NCI-H460 (cell line): ENCODE results near the gene TOX2. TPM values are rescaled to one million over a fixed set of nuclear protein-coding genes. Genes with fewer than 3 reads are reported as not detected.

Source experiments
- DNase-seq: peaks from one replicate; pipeline ENCODE4 v3.0.0-alpha.2; 2016; ENCODE audit warnings: low read depth; ENCODE audit errors: extremely low read depth
- total RNA-seq: library from RNA; depleted of rRNA; stranded (reverse); fragments of >200 nt; shearing (Covaris generic); gene quantifications from 2 replicates; pipeline ENCODE4 v1.2.3, GENCODE V29; 2014

The TOX2 gene
- total RNA-seq, 1 experiment from 2014 or later = 7.1 TPM

- peak; percentile 40 for DNase-seq
Measured at GRCh38 chr20:44092551-44093248, 178.0 kb downstream of the TOX2 start.

GRCh38 chr20:44093249-44093582 is 178.6 kb downstream of the TOX2 start:
- no peak for DNase-seq

GRCh38 chr20:44095831-44096230 is 181.2 kb downstream of the TOX2 start:
- DNase-seq = no peak

GRCh38 chr20:44097521-44098255 is 183.0 kb downstream of the TOX2 start:
- no peak for DNase-seq

- DNase-seq = no peak
Measured at GRCh38 chr20:44098256-44098630, 183.6 kb downstream of the TOX2 start.

GRCh38 chr20:44098657-44099056 is 184.0 kb downstream of the TOX2 start:
- DNase-seq = no peak

GRCh38 chr20:44099832-44100231 is 185.2 kb downstream of the TOX2 start:
- no peak for DNase-seq

- DNase-seq = no peak
Measured at GRCh38 chr20:44102582-44102981, 187.9 kb downstream of the TOX2 start.

GRCh38 chr20:44104798-44105517 is 190.3 kb downstream of the TOX2 start:
- DNase-seq = no peak

GRCh38 chr20:44106615-44107014 is 192.0 kb downstream of the TOX2 start:
- DNase-seq = no peak

GRCh38 chr20:44109951-44110361 is 195.3 kb downstream of the TOX2 start:
- DNase-seq = no peak

- no peak for DNase-seq
Measured at GRCh38 chr20:44110816-44111568, 196.3 kb downstream of the TOX2 start.

- DNase-seq = no peak
Measured at GRCh38 chr20:44111712-44112335, 197.2 kb downstream of the TOX2 start.

GRCh38 chr20:44112456-44112855 is 197.8 kb downstream of the TOX2 start:
- DNase-seq = no peak

- no peak for DNase-seq
Measured at GRCh38 chr20:44112889-44113617, 198.4 kb downstream of the TOX2 start.

GRCh38 chr20:44113618-44114376 is 199.1 kb downstream of the TOX2 start:
- DNase-seq = no peak

- no peak for DNase-seq
Measured at GRCh38 chr20:44115181-44115580, 200.5 kb downstream of the TOX2 start.

- no peak for DNase-seq
Measured at GRCh38 chr20:44115762-44116644, 201.4 kb downstream of the TOX2 start.
